GM18519 (cell line): ENCODE measurements around the gene NTRK3.

Source experiments
- ATAC-seq: cut with Tn5 transposase; IDR thresholded peaks from one replicate; pipeline ENCODE4 v1.9.1; 2021; ENCODE audit warnings: mild to moderate bottlenecking, moderate library complexity; ENCODE audit not compliant: unreplicated experiment, low FRiP score

The NTRK3 gene

GRCh38 chr15:88126695-88127431 lies 129.7 kb downstream of the NTRK3 start:
- ATAC-seq = no peak

- ATAC-seq = no peak
Measured at GRCh38 chr15:88125576-88125975, 131.0 kb downstream of the NTRK3 start.

- no peak for ATAC-seq
Measured at GRCh38 chr15:88124199-88124598, 132.3 kb downstream of the NTRK3 start.

- ATAC-seq = no peak
Measured at GRCh38 chr15:88121968-88122530, 134.5 kb downstream of the NTRK3 start.

- no peak for ATAC-seq
Measured at GRCh38 chr15:88120026-88120425, 136.5 kb downstream of the NTRK3 start.

- no peak for ATAC-seq
Measured at GRCh38 chr15:88118741-88119140, 137.8 kb downstream of the NTRK3 start.

GRCh38 chr15:88118035-88118434 lies 138.5 kb downstream of the NTRK3 start:
- no peak for ATAC-seq

- ATAC-seq = no peak
Measured at GRCh38 chr15:88115486-88116152, 140.9 kb downstream of the NTRK3 start.

- ATAC-seq = no peak
Measured at GRCh38 chr15:88113613-88114308, 142.8 kb downstream of the NTRK3 start.

- ATAC-seq = no peak
Measured at GRCh38 chr15:88108991-88109390, 147.5 kb downstream of the NTRK3 start.

GRCh38 chr15:88108477-88108876 lies 148.1 kb downstream of the NTRK3 start:
- no peak for ATAC-seq

- no peak for ATAC-seq
Measured at GRCh38 chr15:88106074-88106473, 150.5 kb downstream of the NTRK3 start.

- ATAC-seq = no peak
Measured at GRCh38 chr15:88104357-88104756, 152.2 kb downstream of the NTRK3 start.

GRCh38 chr15:88100181-88100580 lies 156.4 kb downstream of the NTRK3 start:
- ATAC-seq = no peak

- no peak for ATAC-seq
Measured at GRCh38 chr15:88098361-88098760, 158.2 kb downstream of the NTRK3 start.

GRCh38 chr15:88091444-88092016 lies 165.0 kb downstream of the NTRK3 start:
- no peak for ATAC-seq

GRCh38 chr15:88090481-88091011 lies 166.0 kb downstream of the NTRK3 start:
- no peak for ATAC-seq

- ATAC-seq = no peak
Measured at GRCh38 chr15:88089731-88090130, 166.8 kb downstream of the NTRK3 start.

- ATAC-seq = no peak
Measured at GRCh38 chr15:88089024-88089620, 167.4 kb downstream of the NTRK3 start.
